ENCODE data around the gene PRDX5.

The PRDX5 gene

DNA sequence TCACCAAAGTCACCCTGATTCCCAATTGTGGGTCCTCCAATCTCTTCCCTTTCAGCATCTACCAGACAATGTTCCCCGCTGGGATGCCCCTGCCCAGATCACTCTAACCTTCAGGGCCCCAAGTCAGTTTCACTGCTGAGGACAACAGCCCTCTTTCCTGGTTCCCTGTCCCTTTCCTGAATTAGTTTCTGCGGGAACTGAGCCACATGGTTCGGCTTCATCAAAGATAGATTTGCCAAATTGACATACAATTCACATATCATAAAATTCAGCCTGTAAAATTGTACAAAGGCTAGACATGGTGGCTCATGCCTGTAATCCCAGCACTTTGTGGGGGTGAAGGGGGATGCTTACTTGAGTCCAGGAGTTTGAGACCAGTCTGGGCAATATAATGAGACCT is 10.1 kb downstream of the PRDX5 start:
- DNase-seq: no peak

- no peak for DNase-seq
Observed at GRCh38 chr11:64330888-64331287, 13.0 kb downstream of the PRDX5 start.

DNA sequence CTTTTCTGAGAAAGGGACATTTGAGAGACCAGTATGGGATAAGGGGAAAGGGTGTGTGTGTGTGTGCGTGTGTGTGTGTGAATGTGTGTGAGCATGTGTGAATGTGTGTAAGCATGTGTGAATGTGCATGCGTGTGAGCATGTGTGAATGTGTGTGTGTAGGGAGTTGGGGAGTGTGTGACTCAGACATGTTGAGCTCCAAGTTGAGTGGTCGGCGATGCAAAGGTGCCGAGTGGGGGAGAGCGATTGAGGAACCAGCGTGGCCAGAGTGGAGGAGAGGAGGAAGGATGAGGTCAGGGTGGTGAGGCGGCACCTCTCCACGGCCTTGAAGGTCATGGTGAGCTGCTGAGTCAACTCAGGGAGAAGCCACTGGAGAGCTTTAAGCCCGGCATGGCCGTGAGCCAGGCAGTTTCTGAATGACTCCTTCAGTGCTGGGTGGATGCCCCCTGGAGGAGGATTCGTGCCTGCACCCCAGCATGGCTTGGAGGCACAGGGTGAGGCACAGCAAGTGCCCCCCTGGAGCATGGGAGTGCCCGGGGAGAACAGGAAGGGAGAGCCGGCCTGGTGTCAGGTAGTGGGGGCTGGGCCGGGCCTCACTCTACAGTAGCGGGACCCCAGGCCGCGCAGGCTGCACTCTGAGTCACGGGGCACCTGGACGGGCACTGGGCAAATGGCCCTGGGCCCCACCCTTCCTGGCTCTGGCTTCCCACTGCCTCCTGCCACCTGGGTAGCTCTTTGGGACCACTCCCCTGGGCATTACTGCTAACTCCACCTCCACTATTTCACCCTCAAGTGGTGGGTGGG is 13.8 kb downstream of the PRDX5 start:
- peak; percentile 96 for DNase-seq

DNA sequence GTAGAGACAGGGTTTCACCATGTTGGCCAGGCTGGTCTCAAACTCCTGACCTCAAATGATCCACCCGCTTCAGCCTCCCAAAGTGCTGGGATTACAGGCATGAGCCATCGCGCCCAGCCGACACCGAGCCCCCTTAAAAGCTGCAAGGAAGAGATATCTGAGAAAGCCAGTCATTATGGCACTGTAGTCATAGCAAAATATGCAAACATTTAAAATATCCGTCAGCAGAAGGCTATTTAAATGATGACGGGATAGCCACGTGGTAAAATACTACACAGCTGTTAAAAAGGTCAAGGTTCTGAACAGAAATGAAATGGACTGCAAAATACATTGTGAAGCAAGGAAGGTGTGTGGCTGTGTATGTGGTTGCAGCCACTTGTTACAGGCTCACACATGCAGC is 15.6 kb downstream of the PRDX5 start:
- DNase-seq: no peak

- DNase-seq: peak; percentile 99
Observed at GRCh38 chr11:64334764-64335735, 17.1 kb downstream of the PRDX5 start.

GRCh38 chr11:64337538-64338249 is 19.8 kb downstream of the PRDX5 start:
- DNase-seq: no peak

DNA sequence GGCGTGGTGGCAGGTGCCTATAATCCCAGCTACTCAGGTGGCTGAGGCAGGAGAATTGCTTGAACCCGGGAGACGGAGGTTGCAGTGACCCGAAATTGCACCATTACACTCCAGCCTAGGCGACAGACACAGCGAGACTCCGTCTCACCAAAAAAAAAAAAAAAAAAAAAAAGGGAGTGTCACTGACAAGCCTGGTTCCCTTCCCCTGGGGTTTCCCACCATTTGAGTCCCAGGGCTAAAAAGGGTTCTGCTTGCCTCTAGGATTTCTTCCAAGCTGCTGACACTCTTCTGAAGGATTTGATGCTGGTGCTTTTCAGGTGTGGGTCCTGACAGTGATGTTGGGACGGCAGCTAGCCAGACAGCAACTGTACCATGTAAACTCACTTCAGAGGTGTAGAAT is 20.8 kb downstream of the PRDX5 start:
- DNase-seq: no peak

DNA sequence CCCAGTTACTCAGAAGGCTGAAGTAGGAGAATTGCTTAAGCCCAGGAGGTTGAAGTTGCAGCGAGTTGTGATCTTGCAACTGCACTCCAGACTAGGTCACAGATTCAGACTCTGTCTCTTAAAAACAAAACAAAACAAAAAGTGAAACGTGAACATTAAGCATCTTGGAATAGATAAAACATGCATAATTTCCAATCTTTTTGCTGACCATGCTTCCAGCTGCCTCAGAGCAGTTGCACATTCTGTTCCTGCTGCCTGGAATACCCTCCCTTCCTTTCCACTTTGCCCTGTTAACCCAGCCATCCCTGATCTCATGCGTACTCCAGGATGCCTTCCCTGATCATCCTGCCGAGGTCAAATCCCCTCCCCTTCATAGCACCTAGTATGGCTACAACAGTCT is 21.4 kb downstream of the PRDX5 start:
- DNase-seq: no peak

- peak; percentile 66 for DNase-seq
Observed at GRCh38 chr11:64339754-64340408, 22.0 kb downstream of the PRDX5 start, which contains the start of gene CCDC88B. CCDC88B (plus strand) TSS chr11:64340204; CDS start chr11:64340267, 63 bp downstream.

DNA sequence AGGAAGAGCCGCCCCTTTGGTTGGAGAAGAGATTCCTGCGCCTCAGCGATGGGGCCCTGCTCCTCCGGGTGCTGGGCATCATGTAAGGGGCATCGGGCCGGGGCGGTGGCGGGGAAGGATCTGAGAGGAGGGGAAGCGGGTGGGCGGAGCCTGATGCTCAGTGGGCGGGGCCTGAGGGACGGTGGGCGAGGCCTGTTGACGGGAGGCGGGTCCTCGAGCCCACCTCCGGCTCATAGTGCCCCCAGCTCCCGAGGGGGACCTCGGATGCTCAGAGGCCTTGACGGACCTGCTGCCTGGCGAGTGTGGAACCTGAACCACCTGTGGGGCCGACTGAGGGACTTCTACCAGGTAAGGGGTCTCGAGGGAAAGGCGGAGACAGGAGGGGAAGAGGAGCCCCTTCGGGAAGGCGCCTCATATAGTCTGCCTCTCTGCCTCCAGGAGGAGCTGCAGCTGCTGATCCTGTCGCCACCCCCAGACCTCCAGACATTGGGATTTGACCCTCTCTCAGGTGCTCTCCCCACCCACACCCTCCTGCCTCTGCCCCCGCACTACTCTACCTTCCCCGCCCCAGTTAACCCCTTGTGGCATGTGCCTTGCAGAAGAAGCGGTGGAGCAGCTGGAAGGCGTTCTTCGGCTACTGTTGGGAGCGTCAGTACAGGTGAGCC is 22.9 kb downstream of the PRDX5 start:
- DNase-seq: peak; percentile 76

DNA sequence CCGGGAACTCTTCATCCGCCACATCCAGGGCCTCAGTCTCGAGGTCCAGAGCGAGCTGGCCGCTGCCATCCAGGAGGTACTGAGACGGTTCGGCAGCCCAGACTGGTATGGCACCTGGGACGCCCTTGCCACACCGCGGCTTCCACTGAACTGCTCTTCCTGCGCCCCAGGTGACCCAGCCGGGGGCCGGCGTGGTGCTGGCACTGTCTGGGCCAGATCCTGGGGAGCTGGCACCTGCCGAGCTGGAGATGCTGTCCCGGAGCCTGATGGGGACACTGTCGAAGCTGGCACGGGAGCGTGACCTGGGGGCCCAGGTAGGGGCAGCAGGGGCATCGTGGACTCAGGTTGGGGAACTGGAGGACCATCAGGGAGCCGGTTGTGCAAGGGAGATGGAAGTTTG is 23.5 kb downstream of the PRDX5 start:
- DNase-seq: no peak

DNA sequence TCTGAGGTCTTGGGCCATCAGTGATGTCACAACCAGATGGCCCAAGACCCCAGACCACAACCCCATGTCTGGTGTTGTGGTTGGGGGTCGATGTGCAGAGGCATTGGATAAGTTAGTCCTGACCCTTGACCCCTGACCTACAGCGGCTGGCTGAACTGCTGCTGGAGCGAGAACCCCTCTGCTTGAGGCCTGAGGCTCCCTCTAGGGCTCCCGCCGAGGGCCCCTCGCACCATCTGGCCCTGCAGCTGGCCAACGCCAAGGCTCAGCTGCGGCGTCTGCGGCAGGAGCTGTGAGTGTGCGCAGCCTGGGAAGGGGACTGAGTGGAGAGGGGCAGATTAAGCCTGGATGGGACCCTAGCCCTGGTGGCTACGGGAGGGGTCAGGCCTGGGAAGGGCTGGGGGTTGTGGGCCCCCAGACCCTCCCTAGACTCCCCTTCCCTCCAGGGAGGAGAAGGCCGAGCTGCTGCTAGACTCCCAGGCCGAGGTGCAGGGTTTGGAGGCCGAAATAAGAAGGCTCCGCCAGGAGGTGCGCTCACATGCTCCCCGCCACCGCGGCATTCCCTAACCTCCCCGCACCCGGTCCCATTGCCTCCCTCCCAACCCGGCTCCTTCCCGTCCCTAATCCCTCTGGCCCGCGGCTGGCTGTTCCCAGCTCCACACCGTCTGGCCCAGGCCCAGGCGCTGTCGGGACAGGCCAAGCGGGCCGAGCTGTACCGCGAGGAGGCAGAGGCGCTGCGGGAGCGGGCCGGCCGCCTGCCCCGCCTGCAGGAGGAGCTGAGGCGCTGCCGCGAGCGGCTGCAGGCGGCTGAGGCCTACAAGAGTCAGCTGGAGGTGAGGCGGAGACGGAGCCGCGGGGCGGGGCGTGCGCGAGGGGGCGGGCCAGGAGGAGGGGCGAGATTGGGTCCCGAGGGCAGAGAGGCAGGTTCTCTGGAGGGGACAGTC is 24.2 kb downstream of the PRDX5 start:
- DNase-seq: peak; percentile 93

GRCh38 chr11:64342869-64343745 is 25.2 kb downstream of the PRDX5 start:
- no peak for DNase-seq

- DNase-seq: peak; percentile 64
Observed at GRCh38 chr11:64343767-64344559, 26.0 kb downstream of the PRDX5 start.

DNA sequence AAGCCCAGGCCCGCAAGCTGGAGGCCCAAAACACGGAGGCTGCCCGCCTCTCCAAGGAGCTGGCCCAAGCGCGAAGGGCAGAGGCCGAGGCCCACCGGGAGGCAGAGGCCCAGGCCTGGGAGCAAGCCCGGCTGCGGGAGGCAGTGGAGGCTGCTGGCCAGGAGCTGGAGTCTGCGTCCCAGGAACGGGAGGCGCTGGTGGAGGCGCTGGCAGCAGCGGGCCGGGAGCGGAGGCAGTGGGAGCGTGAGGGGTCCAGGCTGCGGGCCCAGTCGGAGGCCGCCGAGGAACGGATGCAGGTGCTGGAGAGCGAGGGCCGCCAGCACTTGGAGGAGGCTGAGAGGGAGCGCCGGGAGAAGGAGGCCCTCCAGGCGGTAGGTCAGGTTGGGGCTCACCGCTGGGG is 26.9 kb downstream of the PRDX5 start:
- DNase-seq: no peak

GRCh38 chr11:64347193-64347867 is 29.4 kb downstream of the PRDX5 start:
- peak; percentile 22 for DNase-seq

GRCh38 chr11:64348383-64349024 is 30.6 kb downstream of the PRDX5 start:
- no peak for DNase-seq

- no peak for DNase-seq
Observed at GRCh38 chr11:64349025-64349387, 31.1 kb downstream of the PRDX5 start.

Data from hematopoietic multipotent progenitor cell treated with erythropoietin and hydrocortisone succinate and interleukin-3 and kit ligand, for 6 days (in vitro differentiated cells).